ENCODE results near the gene SOX9.

The SOX9 gene

GRCh38 chr17:72158895-72159885 is 38.4 kb downstream of the SOX9 start:
- no peak overlapping the region for H3K27ac ChIP-seq (ENCODE audit: insufficient read depth, low read length, poor library complexity, severe bottlenecking)
- H3K9me3 ChIP-seq (ENCODE audit: control insufficient read depth, low read length): no peaks in the 10 kb centered on the region
- H3K36me3 ChIP-seq (ENCODE audit: control insufficient read depth, insufficient read depth, low read length): no peaks in the 10 kb centered on the region
- H3K4me1 ChIP-seq (ENCODE audit: control insufficient read depth, insufficient read depth, low read length, poor library complexity, severe bottlenecking): no peaks in the 10 kb centered on the region
- H3K27me3 ChIP-seq (replicated peaks; ENCODE audit: control insufficient read depth, insufficient read depth, low read length, poor library complexity, severe bottlenecking): no peaks in the 10 kb centered on the region
- DNase-seq: no peak
- no peak overlapping the region for H3K4me3 ChIP-seq (ENCODE audit: insufficient read depth, low read depth, low read length, poor library complexity, severe bottlenecking)

- no peak for DNase-seq
- Histone ChIP-seq H3K4me3 (ENCODE audit: insufficient read depth, low read depth, low read length, poor library complexity, severe bottlenecking) (no peak overlapping the region), H3K27ac (ENCODE audit: insufficient read depth, low read length, poor library complexity, severe bottlenecking) (no peak overlapping the region), H3K36me3 (ENCODE audit: control insufficient read depth, insufficient read depth, low read length) (no peaks in the 10 kb centered on the region), H3K4me1 (ENCODE audit: control insufficient read depth, insufficient read depth, low read length, poor library complexity, severe bottlenecking) (no peaks in the 10 kb centered on the region), H3K9me3 (ENCODE audit: control insufficient read depth, low read length) (no peaks in the 10 kb centered on the region), H3K27me3 (replicated peaks; ENCODE audit: control insufficient read depth, insufficient read depth, low read length, poor library complexity, severe bottlenecking) (no peaks in the 10 kb centered on the region)
Measured at GRCh38 chr17:72162569-72162968, 41.7 kb downstream of the SOX9 start.

GRCh38 chr17:72163474-72163873 is 42.7 kb downstream of the SOX9 start:
- no peak overlapping the region for H3K27ac ChIP-seq (ENCODE audit: insufficient read depth, low read length, poor library complexity, severe bottlenecking)
- no peaks in the 10 kb centered on the region for H3K36me3 ChIP-seq (ENCODE audit: control insufficient read depth, insufficient read depth, low read length)
- DNase-seq: no peak
- no peaks in the 10 kb centered on the region for H3K27me3 ChIP-seq (replicated peaks; ENCODE audit: control insufficient read depth, insufficient read depth, low read length, poor library complexity, severe bottlenecking)
- no peak overlapping the region for H3K4me3 ChIP-seq (ENCODE audit: insufficient read depth, low read depth, low read length, poor library complexity, severe bottlenecking)
- no peaks in the 10 kb centered on the region for H3K4me1 ChIP-seq (ENCODE audit: control insufficient read depth, insufficient read depth, low read length, poor library complexity, severe bottlenecking)
- no peaks in the 10 kb centered on the region for H3K9me3 ChIP-seq (ENCODE audit: control insufficient read depth, low read length)

- no peak for DNase-seq
- no peaks in the 10 kb centered on the region for H3K27me3 ChIP-seq (replicated peaks; ENCODE audit: control insufficient read depth, insufficient read depth, low read length, poor library complexity, severe bottlenecking)
- H3K4me1 ChIP-seq (ENCODE audit: control insufficient read depth, insufficient read depth, low read length, poor library complexity, severe bottlenecking): no peaks in the 10 kb centered on the region
- no peaks in the 10 kb centered on the region for H3K9me3 ChIP-seq (ENCODE audit: control insufficient read depth, low read length)
- H3K27ac ChIP-seq (ENCODE audit: insufficient read depth, low read length, poor library complexity, severe bottlenecking): no peak overlapping the region
- no peaks in the 10 kb centered on the region for H3K36me3 ChIP-seq (ENCODE audit: control insufficient read depth, insufficient read depth, low read length)
- no peak overlapping the region for H3K4me3 ChIP-seq (ENCODE audit: insufficient read depth, low read depth, low read length, poor library complexity, severe bottlenecking)
Measured at GRCh38 chr17:72164158-72164739, 43.4 kb downstream of the SOX9 start.

- no peaks in the 10 kb centered on the region for H3K36me3 ChIP-seq (ENCODE audit: control insufficient read depth, insufficient read depth, low read length)
Measured at GRCh38 chr17:72165192-72165866, 44.5 kb downstream of the SOX9 start.

DNA sequence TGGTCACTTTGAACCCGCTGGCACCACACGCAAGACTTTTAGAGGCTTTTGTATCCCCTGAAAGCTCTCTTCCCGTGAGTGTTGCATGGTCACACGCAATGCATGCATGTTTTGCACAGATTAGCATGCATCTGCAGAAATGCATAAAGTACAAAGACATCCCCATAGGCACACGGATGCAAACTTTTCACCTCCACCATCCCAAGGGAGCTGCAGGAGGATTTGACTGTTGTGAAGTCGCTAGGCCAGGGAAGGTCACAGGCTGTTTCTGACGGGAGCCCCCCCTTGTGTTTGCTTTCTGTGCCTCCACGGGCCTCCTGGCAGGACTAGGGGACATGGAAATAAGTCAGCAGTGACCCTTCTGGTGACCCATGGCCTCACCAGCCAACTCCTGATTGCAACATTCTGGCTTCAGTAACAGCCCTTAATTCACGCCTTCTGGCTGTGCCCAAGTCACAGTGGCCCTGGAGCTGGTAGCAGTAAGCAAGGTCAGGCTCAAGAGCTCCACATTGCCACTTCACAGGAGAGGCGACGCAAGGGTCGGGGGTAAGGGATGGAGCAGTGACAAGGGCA is 45.1 kb downstream of the SOX9 start:
- Histone ChIP-seq H3K36me3 (ENCODE audit: control insufficient read depth, insufficient read depth, low read length) (no peaks in the 10 kb centered on the region), H3K9me3 (ENCODE audit: control insufficient read depth, low read length) (no peaks in the 10 kb centered on the region), H3K4me1 (ENCODE audit: control insufficient read depth, insufficient read depth, low read length, poor library complexity, severe bottlenecking) (no peaks in the 10 kb centered on the region), H3K27ac (ENCODE audit: insufficient read depth, low read length, poor library complexity, severe bottlenecking) (no peak overlapping the region), H3K27me3 (replicated peaks; ENCODE audit: control insufficient read depth, insufficient read depth, low read length, poor library complexity, severe bottlenecking) (no peaks in the 10 kb centered on the region), H3K4me3 (ENCODE audit: insufficient read depth, low read depth, low read length, poor library complexity, severe bottlenecking) (no peak overlapping the region)
- no peak for DNase-seq

More at GRCh38 chr17:72165192-72165866, 44.5 kb downstream of the SOX9 start:
- H3K9me3 ChIP-seq (ENCODE audit: control insufficient read depth, low read length): no peaks in the 10 kb centered on the region
- no peak overlapping the region for H3K27ac ChIP-seq (ENCODE audit: insufficient read depth, low read length, poor library complexity, severe bottlenecking)
- DNase-seq: no peak
- H3K4me3 ChIP-seq (ENCODE audit: insufficient read depth, low read depth, low read length, poor library complexity, severe bottlenecking): no peak overlapping the region
- H3K27me3 ChIP-seq (replicated peaks; ENCODE audit: control insufficient read depth, insufficient read depth, low read length, poor library complexity, severe bottlenecking): no peaks in the 10 kb centered on the region
- H3K4me1 ChIP-seq (ENCODE audit: control insufficient read depth, insufficient read depth, low read length, poor library complexity, severe bottlenecking): no peaks in the 10 kb centered on the region

- Histone ChIP-seq H3K4me1 (ENCODE audit: control insufficient read depth, insufficient read depth, low read length, poor library complexity, severe bottlenecking) (no peaks in the 10 kb centered on the region), H3K27me3 (replicated peaks; ENCODE audit: control insufficient read depth, insufficient read depth, low read length, poor library complexity, severe bottlenecking) (no peaks in the 10 kb centered on the region), H3K27ac (ENCODE audit: insufficient read depth, low read length, poor library complexity, severe bottlenecking) (no peak overlapping the region), H3K4me3 (ENCODE audit: insufficient read depth, low read depth, low read length, poor library complexity, severe bottlenecking) (no peak overlapping the region), H3K9me3 (ENCODE audit: control insufficient read depth, low read length) (no peaks in the 10 kb centered on the region), H3K36me3 (ENCODE audit: control insufficient read depth, insufficient read depth, low read length) (no peaks in the 10 kb centered on the region)
- DNase-seq: no peak
Measured at GRCh38 chr17:72167593-72167992, 46.8 kb downstream of the SOX9 start.

GRCh38 chr17:72169823-72170222 is 49.0 kb downstream of the SOX9 start:
- no peaks in the 10 kb centered on the region for H3K4me1 ChIP-seq (ENCODE audit: control insufficient read depth, insufficient read depth, low read length, poor library complexity, severe bottlenecking)
- H3K27me3 ChIP-seq (replicated peaks; ENCODE audit: control insufficient read depth, insufficient read depth, low read length, poor library complexity, severe bottlenecking): no peaks in the 10 kb centered on the region
- H3K4me3 ChIP-seq (ENCODE audit: insufficient read depth, low read depth, low read length, poor library complexity, severe bottlenecking): no peak overlapping the region
- no peaks in the 10 kb centered on the region for H3K36me3 ChIP-seq (ENCODE audit: control insufficient read depth, insufficient read depth, low read length)
- DNase-seq: no peak
- H3K9me3 ChIP-seq (ENCODE audit: control insufficient read depth, low read length): no peaks in the 10 kb centered on the region
- H3K27ac ChIP-seq (ENCODE audit: insufficient read depth, low read length, poor library complexity, severe bottlenecking): no peak overlapping the region

GRCh38 chr17:72171703-72172667 is 51.2 kb downstream of the SOX9 start:
- no peak overlapping the region for H3K4me3 ChIP-seq (ENCODE audit: insufficient read depth, low read depth, low read length, poor library complexity, severe bottlenecking)
- no peaks in the 10 kb centered on the region for H3K36me3 ChIP-seq (ENCODE audit: control insufficient read depth, insufficient read depth, low read length)
- H3K27ac ChIP-seq (ENCODE audit: insufficient read depth, low read length, poor library complexity, severe bottlenecking): no peak overlapping the region
- H3K27me3 ChIP-seq (replicated peaks; ENCODE audit: control insufficient read depth, insufficient read depth, low read length, poor library complexity, severe bottlenecking): no peaks in the 10 kb centered on the region
- no peaks in the 10 kb centered on the region for H3K9me3 ChIP-seq (ENCODE audit: control insufficient read depth, low read length)
- no peaks in the 10 kb centered on the region for H3K4me1 ChIP-seq (ENCODE audit: control insufficient read depth, insufficient read depth, low read length, poor library complexity, severe bottlenecking)
- DNase-seq: no peak

Measured in effector memory CD4-positive, alpha-beta T cell (primary cell).